Cortex of kidney (tissue), 1 donor: ENCODE measurements around the gene SMKR1.
"Not testable (repeated sequence)": the region's sequence is repeated elsewhere in the genome, so short reads cannot be mapped to it uniquely, and the experiment has no call there.

Source experiments
- DNase-seq: peaks from one replicate; lab custom pipeline; 2025; lab: John Stamatoyannopoulos, UW

SMKR1 gene

DNA sequence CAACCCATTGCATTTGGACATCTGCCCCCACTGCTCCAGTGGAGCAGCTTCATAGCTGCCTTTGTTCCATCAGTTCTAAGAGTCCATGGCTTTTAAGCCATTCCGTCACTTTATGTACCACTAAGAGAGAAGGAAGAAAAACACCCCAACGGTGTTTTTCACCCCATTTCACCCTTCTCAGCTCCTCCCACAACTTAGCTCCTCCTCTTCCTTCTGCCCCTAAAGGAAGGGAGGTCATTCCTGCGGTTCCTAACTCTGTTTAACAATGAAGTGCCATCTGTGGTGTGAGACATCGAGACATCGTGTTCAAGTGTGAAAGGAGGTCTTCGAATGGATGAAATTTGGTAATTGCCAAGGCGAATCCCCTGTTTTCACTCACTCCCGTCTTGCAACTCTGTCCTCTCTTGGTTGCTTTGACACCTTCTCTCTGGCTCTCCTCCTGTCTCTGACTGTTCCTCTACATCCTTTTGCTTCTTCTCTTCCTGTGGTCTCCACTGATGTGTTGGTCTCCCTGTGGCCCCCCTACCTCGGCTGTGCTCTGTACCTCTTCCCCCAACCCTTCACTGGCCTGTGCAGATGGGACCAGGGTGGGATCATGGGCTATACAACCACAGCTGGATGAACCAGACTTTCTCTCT, 23.0 kb downstream of the SMKR1 start:
- DNase-seq, result no peak

- DNase-seq, result no peak
These were observed 27.3 kb downstream of the SMKR1 start for GRCh38 chr7:129529643-129530042.

- no peak for DNase-seq
These were observed 28.6 kb downstream of the SMKR1 start for GRCh38 chr7:129530795-129531391.

- DNase-seq, result no peak
These were observed 29.4 kb downstream of the SMKR1 start for GRCh38 chr7:129531721-129532120.

GRCh38 chr7:129532375-129532774, 30.0 kb downstream of the SMKR1 start:
- DNase-seq, result no peak

DNA sequence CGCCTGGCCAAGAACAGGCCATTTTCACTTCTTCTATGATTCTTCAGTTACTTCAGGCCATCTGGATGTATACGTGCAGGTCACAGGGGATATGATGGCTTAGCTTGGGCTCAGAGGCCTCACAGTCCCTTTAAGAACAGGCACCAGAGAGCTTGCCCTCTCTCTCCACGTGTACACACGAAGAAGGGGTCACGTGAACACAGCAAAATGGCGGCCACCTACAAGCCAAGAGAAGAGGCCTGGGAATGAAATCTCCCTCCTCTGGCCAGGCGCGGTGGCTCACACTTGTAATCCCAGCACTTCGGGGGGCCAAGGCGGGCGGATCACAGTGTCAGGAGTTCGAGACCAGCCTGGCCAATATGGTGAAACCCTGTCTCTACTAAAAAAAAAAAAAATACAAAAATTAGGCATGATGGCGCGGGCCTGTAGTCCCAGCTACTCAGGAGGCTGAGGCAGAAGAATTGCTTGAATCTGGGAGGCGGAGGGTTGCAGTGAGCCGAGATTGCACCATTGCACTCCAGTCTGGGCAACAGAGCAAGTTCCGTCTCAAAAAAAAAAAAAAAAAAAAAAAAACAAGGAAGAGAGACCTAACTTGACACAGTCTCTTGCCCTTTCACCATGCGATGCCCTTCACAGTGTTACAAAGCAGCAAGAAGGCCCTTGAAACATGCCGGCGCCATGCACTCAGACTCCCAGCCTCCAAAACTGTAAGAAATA, 32.4 kb downstream of the SMKR1 start:
- not testable (repeated sequence) for DNase-seq

DNA sequence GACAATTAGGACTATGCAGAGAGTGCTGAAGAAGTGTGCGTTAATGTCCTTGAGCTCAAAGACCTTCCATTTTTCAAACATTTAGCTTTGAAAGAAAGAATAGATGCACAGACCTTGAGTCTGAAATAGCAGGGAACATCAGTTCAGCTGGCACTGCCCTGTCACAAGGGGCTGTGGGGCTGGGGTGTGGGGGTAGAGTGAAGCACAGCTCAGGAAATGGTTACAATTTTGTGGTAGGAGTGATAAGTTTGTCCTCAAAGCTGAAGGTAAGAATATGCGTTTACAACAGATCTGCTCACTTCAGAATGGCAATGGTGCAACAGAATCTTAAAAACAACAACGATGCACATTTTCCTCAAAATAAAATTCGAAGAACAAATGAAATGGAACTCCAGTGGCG, 33.6 kb downstream of the SMKR1 start:
- no peak for DNase-seq

DNA sequence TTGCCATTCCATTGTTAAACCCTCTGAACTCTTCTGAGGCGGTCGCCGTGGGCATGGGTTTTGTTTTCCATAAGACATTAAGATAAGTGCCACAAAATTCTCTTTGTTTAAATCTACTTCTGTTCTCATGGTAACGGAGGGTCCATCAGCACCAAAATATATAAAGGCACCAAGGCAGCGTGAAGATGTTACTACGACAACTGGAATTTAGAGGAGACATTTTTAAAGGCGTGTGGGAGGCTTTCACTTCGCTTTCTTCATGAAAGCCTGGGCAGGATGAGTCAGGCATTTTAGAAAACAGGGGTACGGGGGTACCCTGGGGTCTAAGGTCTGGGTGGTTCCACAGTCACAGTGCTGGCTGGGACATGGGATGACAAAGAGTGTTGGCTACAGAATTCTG, 34.0 kb downstream of the SMKR1 start:
- no peak for DNase-seq

GRCh38 chr7:129538790-129539189, 36.5 kb downstream of the SMKR1 start:
- DNase-seq, result no peak

DNA sequence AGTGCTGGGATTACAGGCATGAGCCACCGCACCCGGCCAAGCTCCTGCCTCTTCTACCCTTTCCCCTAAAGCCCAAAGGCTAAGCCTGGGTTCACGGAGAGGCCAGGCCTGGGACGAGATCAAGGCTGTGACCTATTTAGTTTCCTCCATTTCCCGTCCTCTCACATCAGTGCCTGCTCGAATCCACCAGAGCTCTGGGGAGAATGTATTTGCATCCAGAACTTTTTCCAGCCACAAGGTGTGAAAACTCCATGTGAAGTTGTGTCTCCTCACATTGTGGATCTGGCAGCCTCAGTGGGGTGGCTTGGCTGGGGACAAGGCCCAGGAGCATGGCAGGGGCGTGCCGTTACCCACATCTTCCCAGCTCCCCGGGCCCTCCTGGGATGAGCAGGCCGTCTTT, 38.0 kb downstream of the SMKR1 start:
- no peak for DNase-seq

GRCh38 chr7:129544700-129545099, 42.4 kb downstream of the SMKR1 start:
- DNase-seq, result no peak

- no peak for DNase-seq
These were observed 48.5 kb downstream of the SMKR1 start for GRCh38 chr7:129550693-129551360.

- DNase-seq, result no peak
These were observed 51.6 kb downstream of the SMKR1 start for GRCh38 chr7:129553899-129554461.

GRCh38 chr7:129556607-129557133, 54.3 kb downstream of the SMKR1 start:
- DNase-seq, result no peak

DNA sequence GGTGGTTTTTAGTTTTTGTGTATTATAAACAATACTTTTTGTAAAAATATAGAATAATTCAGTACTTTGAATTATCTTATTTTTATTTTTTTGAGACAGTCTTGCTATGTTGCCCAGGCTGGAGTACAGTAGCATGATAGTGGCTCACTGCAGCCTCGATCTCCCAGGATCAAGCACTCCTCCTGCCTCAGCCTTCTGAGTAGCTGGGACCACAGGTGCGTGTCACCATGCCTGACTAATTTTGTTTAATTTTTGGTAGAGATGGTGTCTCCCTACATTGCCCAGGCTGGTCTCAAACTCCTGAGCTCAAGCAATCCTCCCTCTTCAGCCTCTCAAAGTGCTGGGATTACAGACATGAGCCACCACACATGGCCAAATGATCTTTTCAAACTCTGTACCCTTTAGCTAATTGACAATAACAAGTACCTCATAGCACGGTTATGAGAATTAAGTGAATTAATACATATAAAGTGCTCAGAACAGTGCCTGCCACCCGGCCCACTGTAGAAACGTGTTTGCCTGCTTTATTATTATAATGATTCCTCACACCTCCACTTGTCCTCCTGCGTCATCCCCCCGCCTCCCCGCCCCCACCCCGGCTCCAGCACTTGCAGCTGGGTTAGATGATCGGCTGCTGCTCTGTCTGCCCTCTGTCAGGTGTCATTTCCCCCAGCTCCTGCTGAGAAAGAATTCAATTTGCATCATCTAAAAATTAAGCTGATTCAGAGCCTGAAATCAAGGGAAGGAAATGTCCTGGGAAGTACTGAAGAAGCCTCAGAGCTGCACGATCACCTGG, 55.6 kb downstream of the SMKR1 start:
- DNase-seq, result no peak

DNA sequence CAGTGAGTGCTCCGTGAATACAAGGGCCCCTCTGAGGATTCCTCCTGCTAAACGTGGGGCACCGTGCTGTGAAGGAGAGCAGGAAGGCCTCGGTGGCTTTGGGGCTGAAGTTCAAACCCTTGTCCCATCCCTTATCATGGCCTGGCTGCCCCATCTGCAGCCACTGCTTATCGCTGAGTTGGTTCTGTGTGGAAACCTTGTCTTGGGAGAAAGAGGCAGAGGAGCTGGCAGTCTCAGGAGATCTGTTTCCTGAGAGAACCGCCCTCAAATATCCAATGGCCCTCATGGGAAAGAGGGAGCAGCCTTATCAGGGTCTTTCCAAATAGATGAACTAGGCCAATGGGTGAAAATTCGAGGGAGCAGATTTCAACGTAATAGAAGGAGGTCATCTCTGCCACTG, 57.2 kb downstream of the SMKR1 start:
- DNase-seq, result no peak

DNA sequence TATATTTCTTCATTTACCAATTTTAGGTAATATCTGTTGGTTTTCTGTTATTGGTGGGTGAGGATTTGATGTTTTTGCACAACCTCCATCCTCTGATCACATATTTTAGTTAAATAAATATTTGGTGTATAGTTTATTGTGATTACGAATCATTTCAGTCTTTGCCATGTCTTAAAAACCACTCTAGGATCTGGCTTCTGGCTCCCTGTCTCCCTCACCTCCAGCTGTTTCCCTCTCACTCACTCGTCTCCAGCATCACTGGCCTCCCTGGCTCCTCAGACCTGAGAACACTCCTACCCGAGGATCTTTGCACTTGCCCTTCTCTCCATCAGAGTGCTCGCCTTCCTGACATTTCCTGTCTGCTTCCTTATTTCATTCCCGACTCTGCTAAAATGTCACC, 58.5 kb downstream of the SMKR1 start:
- no peak for DNase-seq

GRCh38 chr7:129561677-129562359, 59.5 kb downstream of the SMKR1 start:
- DNase-seq, result no peak
